Fibroblast of villous mesenchyme (primary cell): Measurements from ENCODE around the gene CXCL3. TPM values are rescaled to one million over a fixed set of nuclear protein-coding genes. Genes with fewer than 3 reads are reported as not detected.
"Not testable (repeated sequence)": the region's sequence is repeated elsewhere in the genome, so short reads cannot be mapped to it uniquely, and the experiment has no call there.

Source experiments
- DNase-seq: peaks from one replicate; pipeline ENCODE4 v3.0.0-alpha.2; 2010; ENCODE audit warnings: low read depth
- H3K4me3 ChIP-seq: 2 replicates; pipeline ENCODE4 v1.5.1; 2011; ENCODE audit warnings: low read depth, mild to moderate bottlenecking, low read length
- CTCF ChIP-seq: IDR thresholded peaks from 2 replicates; pipeline ENCODE4 v1.5.1; 2012; ENCODE audit warnings: low read depth, mild to moderate bottlenecking, low read length; ENCODE audit not compliant: insufficient read depth
- total RNA-seq: library from RNA; depleted of rRNA; stranded (reverse); fragments of >200 nt; gene quantifications from 2 replicates; pipeline ENCODE4 v1.2.3, GENCODE V29; 2012

Gene CXCL3
- total RNA-seq = 0.32 and 3.0 TPM in 2 replicates

GRCh38 chr4:74038425-74039314, at the start of gene CXCL3:
CXCL3 (minus strand) TSS chr4:74038689; CDS start chr4:74038611, 78 bp downstream.
- TF ChIP-seq CTCF = peak; percentile 25
- peak within 1 kb of the TSS; percentile 85 for H3K4me3 ChIP-seq
- DNase-seq = peak; percentile 55

DNA sequence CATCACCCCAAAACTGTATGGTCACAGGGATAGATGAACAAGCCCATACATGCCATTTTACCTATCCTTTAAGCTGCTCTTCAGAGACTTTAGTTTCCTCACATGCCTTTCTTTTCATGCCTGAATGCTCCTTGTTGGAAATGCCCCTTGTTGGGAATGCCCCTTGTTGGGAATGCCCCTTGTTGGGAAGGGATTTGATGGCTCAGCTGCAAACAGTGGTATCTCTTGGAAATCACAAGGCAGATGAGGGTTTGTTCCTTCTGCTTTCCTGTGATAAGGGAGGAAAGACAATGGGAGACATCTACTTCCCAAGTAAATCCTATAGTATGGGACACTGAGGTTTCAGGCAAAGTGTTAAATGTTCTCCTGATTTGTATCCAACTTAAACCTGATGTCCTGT, 49.0 kb upstream of the CXCL3 start:
- H3K4me3 ChIP-seq = no peak overlapping the region
- no peak for DNase-seq
- no peak for TF ChIP-seq CTCF

- TF ChIP-seq CTCF = no peak
- no peak for DNase-seq
- no peak overlapping the region for H3K4me3 ChIP-seq
Observed at GRCh38 chr4:74085669-74086068, 47.2 kb upstream of the CXCL3 start.

DNA sequence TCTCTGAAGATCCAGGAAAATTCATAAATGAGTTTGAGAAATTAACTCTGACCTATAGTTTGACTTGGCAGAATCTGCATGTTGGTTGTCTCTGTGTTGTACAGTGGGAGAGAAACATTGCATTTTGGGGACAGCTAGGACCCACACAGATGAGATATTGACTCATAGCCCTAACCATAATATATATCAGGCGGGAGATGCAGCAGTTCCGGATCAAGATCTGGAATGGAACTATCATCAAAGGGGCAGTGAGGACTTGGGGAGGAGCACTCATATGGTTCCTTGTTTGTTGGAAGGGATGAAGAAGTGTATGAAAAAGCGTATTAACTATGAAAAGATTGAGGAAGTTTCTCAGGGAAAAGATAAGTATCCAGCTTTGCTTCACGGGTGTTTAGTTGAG, 46.5 kb upstream of the CXCL3 start:
- no peak for TF ChIP-seq CTCF
- no peak overlapping the region for H3K4me3 ChIP-seq
- no peak for DNase-seq

GRCh38 chr4:74083546-74083945, 45.1 kb upstream of the CXCL3 start:
- H3K4me3 ChIP-seq = no peak overlapping the region
- no peak for TF ChIP-seq CTCF
- no peak for DNase-seq

- no peak for TF ChIP-seq CTCF
- no peak overlapping the region for H3K4me3 ChIP-seq
Observed at GRCh38 chr4:74081035-74081434, 42.5 kb upstream of the CXCL3 start.

GRCh38 chr4:74080351-74080750, 41.9 kb upstream of the CXCL3 start:
- DNase-seq, H3K4me3 ChIP-seq: not testable (repeated sequence)

More at GRCh38 chr4:74081035-74081434, 42.5 kb upstream of the CXCL3 start:
- no peak for DNase-seq

- not testable (repeated sequence) for H3K4me3 ChIP-seq, DNase-seq
Observed at GRCh38 chr4:74079024-74079423, 40.5 kb upstream of the CXCL3 start.
